GM18519 (cell line): ENCODE results near the gene PID1.

ENCODE experiments used
- ATAC-seq: cut with Tn5 transposase; IDR thresholded peaks from one replicate; pipeline ENCODE4 v1.9.1; 2021; ENCODE audit warnings: mild to moderate bottlenecking, moderate library complexity; ENCODE audit not compliant: unreplicated experiment, low FRiP score

The PID1 gene

GRCh38 chr2:229174794-229175496 lies 96.1 kb downstream of the PID1 start:
- ATAC-seq, result no peak

- no peak for ATAC-seq
These were observed 97.2 kb downstream of the PID1 start for GRCh38 chr2:229173825-229174359.

GRCh38 chr2:229170916-229171315 lies 100.2 kb downstream of the PID1 start:
- ATAC-seq, result no peak

GRCh38 chr2:229170171-229170570 lies 100.9 kb downstream of the PID1 start:
- no peak for ATAC-seq

GRCh38 chr2:229169751-229170150 lies 101.3 kb downstream of the PID1 start:
- no peak for ATAC-seq

DNA sequence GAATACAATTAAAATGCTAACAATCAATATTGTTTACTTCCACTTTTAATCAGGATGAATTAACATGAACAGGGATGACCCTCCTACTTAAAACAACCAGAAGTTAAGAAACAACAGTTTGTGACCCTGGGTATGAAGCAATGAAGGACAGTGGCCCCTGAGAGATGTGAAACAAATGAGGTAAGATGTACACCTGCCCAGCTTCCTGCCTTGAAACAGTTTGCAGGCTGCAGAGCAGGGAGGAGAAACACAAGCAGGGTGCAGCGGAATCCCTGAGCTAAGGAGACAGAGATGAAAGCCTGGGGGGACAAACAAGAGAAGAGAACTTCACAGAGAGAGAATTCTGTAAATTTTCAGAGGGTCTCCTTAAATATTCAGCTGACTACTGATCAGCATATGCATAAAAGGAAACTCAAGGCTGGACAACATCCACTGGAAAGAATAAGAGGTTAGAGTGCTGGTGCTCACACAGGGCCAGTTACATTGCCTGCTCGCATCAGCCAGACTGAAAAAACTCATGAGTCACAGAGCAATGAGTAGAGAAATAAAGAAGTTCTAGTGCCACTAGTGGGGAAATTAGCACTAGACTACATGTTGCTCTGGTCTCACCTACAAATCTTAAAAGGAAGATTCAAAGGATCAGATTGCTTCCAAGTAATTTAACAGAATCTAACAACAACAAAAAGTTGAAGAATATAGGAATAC lies 106.4 kb downstream of the PID1 start:
- no peak for ATAC-seq

- no peak for ATAC-seq
These were observed 107.2 kb downstream of the PID1 start for GRCh38 chr2:229163893-229164292.

DNA sequence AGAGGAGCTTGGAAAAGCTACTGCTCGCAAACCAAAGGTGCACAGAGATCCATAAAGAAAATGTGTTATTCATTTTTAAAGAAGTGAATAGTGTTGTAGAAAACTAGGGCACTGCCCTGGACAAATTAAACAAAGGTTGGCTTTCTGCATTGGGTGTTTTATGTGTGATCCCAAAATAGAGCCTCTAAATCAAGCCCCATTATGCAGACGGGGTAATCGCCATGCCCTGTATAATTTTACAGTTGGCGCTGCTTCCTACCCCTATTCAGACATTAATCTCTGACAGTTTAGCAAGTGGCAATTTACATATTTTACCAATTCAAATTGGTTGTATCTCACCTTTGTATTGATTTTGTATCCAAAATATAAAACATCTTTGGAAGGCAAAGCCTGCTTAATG lies 109.1 kb downstream of the PID1 start:
- ATAC-seq, result no peak

DNA sequence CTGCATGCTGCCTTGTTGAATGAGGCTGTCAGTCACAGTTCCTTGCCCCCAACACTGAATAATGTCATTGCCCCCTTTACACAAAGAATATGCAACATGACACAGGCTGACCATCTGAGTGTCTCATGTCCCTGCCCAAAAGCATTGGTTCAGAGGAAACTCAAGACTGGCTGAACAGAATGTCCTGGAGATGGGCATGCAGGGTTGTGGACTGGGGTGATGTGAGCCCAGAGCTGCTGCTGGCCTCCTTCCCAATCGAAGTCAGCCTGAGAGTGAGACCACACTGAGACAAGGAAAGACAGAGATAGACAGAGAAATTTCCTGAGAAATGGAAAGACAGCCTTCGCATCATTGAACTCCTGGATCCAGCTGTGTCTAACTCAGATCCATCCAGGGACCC lies 110.1 kb downstream of the PID1 start:
- no peak for ATAC-seq

GRCh38 chr2:229160180-229160579 lies 110.9 kb downstream of the PID1 start:
- no peak for ATAC-seq

- no peak for ATAC-seq
These were observed 111.7 kb downstream of the PID1 start for GRCh38 chr2:229159405-229159804.

- no peak for ATAC-seq
These were observed 116.7 kb downstream of the PID1 start for GRCh38 chr2:229154381-229154780.

GRCh38 chr2:229153951-229154350 lies 117.1 kb downstream of the PID1 start:
- no peak for ATAC-seq

DNA sequence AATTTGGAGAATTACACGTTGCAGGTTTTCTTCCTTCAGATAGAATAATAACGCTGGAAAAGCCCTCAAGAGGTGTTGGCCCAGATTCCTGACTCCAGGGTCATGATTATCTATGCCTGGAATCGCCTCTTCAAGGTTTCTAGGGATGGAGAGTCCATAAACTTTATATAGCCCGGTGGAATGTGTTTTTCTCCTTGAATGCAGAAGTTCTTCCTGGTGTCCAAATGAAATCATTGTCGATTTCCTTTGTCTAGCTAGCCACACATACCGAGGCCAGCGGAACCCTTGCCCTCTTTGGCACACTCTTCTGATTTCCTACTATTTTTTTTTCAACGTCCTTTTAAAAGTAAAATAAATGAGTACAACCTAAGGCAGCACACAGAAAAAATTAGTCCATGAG lies 117.8 kb downstream of the PID1 start:
- ATAC-seq, result no peak

GRCh38 chr2:229152674-229153073 lies 118.4 kb downstream of the PID1 start:
- ATAC-seq, result no peak

DNA sequence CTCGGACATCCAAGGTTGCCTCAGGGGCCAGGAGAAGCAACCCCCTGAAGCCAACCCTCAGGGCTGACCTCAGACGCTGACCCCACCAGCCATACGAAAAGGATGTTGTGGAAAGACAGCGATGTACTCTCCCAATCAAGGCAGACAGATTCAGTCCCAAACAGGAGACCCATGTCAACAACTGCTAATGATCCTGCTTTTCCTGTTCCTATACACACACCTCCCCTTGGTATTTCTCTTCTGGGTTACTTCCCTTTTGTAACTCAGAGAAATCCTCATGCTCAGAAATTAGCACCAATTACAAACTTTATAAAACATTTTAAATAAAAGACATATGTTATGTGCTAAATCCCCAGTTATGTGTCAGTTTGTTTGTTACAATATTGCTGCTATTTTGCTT lies 120.8 kb downstream of the PID1 start:
- no peak for ATAC-seq

DNA sequence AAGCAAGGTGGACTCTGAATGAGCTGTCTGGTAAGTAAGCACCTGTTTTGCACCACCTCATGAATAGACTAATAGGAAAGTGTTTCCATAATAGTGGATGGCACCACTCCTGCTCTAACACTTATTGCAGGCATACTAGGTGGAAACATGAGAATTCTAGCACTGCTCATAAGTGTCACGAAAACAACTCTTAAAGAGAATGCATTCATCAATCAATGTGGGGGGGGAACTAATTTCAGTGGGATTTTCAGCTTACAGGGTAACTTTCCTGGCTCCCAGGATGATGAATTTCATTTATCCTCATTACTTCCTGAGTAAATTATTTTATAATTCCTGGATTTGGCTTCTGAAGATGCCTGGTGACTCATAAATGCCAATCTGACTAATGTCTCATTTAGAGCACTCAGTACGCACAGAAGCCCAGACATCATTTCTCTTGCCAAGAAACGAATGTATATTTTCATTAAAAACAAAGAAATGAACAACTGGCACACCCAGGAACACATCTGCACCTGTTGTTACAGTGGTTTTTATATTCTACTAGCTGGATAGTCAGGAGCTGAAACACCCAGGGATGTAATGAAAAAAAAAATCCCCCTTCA lies 129.6 kb downstream of the PID1 start:
- no peak for ATAC-seq

DNA sequence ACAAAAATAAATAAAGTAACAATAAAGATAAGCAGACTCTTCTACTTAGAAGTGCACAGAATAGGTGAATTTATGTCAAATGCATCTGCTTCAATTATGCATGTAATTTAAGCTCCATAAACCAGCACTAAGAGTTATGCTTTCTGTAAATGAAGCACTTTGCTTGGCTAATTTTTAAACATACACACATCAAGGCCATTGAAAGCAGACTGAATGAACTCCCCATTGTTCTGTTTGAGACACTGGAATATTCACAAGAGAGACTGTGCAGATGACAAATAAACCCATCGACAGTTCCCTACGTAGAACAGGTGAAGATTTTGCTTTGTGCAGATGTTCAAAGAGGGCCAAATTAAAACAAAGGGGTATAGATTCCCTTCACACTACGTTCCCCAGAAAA lies 133.4 kb downstream of the PID1 start:
- ATAC-seq, result no peak

DNA sequence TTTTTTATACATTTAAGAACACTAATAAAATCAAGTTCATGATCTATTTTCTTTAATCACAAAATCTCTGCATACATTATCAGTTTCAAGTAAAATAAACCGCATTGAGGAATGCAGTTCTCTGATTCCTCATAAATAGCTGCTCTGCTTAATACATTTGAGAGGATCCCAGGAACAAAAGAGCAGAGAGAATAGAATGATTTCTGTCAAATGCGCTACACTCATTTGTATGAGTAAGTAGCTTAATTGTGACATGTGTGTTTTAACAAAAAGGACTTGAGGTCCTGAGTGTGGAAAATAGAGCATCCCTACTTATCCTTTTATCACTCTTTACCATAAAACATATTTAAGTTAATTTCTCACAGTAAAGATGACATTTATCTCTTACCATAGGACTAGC lies 134.0 kb downstream of the PID1 start:
- no peak for ATAC-seq

DNA sequence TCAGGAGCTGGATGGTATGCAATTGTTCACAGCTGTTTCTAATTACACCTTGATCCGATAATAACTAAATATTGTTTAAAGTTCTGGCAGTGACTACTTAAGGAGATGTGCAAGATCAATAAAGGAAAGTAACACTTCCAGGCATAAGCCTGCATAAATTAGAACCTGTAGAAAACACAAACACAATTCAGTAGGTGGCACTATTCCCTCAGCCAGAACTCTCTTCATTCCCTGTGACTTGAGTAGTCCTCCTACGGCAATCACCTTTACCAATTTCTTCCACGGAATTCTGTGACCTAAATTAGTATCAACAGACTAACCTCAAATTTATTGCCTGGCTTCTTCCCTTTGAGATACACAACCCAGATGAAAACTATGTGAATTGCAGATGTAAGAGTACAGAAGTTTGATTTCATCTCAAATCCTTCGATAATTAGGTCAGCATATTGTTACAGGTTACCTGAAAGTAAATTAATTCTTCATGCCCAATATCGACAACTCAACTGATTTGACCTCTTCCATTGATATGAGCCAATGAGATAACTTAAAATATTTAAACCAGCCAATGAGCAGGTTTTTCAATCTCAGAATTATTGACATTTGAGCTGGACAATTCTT lies 137.8 kb downstream of the PID1 start:
- ATAC-seq, result no peak

GRCh38 chr2:229132236-229132635 lies 138.9 kb downstream of the PID1 start:
- no peak for ATAC-seq
